NOMO-1 treated with DMSO at 0.1 percent for 48 hours (cell line): ENCODE data around the gene NR2E1.

ENCODE experiments used
- DNase-seq: peaks from one replicate; lab custom pipeline; 2025; ENCODE audit not compliant: unreplicated experiment; lab: John Stamatoyannopoulos, UW

Gene NR2E1

GRCh38 chr6:108171291-108171917 lies 5.6 kb downstream of the NR2E1 start:
- no peak for DNase-seq

- DNase-seq, result no peak
Measured at GRCh38 chr6:108171918-108172516, 6.2 kb downstream of the NR2E1 start.

- peak; percentile 48 for DNase-seq
Measured at GRCh38 chr6:108174371-108175175, 8.8 kb downstream of the NR2E1 start.

GRCh38 chr6:108175176-108175591 lies 9.4 kb downstream of the NR2E1 start:
- DNase-seq, result no peak

- no peak for DNase-seq
Measured at GRCh38 chr6:108175592-108176279, 9.9 kb downstream of the NR2E1 start.

- no peak for DNase-seq
Measured at GRCh38 chr6:108176281-108177089, 10.7 kb downstream of the NR2E1 start.

GRCh38 chr6:108179741-108180140 lies 13.9 kb downstream of the NR2E1 start:
- DNase-seq, result no peak

- DNase-seq, result no peak
Measured at GRCh38 chr6:108180266-108180665, 14.4 kb downstream of the NR2E1 start.

- DNase-seq, result no peak
Measured at GRCh38 chr6:108180776-108181175, 15.0 kb downstream of the NR2E1 start.

- DNase-seq, result no peak
Measured at GRCh38 chr6:108186226-108186625, 20.4 kb downstream of the NR2E1 start.

- DNase-seq, result no peak
Measured at GRCh38 chr6:108187519-108187918, 21.7 kb downstream of the NR2E1 start.

- no peak for DNase-seq
Measured at GRCh38 chr6:108193131-108193530, 27.3 kb downstream of the NR2E1 start.

GRCh38 chr6:108193835-108194234 lies 28.0 kb downstream of the NR2E1 start:
- DNase-seq, result no peak

- DNase-seq, result no peak
Measured at GRCh38 chr6:108194503-108194902, 28.7 kb downstream of the NR2E1 start.

- DNase-seq, result no peak
Measured at GRCh38 chr6:108195209-108195608, 29.4 kb downstream of the NR2E1 start.

- no peak for DNase-seq
Measured at GRCh38 chr6:108198761-108199498, 33.1 kb downstream of the NR2E1 start.

GRCh38 chr6:108200186-108200585 lies 34.4 kb downstream of the NR2E1 start:
- no peak for DNase-seq

- no peak for DNase-seq
Measured at GRCh38 chr6:108200631-108201030, 34.8 kb downstream of the NR2E1 start.

GRCh38 chr6:108203189-108204112 lies 37.6 kb downstream of the NR2E1 start:
- DNase-seq, result no peak
